ENCODE measurements around the gene MYOT.

DNA sequence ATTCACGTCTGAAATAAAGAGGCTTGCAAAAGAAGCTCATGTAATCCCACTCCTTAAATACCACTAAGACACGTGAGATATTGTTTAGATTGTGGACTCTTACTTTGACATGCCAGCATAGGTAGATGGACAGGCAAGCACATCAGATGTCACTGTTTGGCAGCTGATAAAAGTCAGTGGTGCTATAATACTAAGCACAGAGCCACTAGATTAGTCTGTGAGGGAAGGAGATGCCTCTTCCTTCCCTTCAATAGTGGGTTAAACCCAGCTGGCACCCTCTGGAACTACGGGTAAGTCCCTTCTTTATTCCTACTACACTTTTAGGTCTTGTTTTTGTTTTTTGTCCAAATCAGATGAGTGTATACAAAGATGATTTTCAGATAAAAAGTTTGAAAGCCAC, at the start of gene MYOT:
- no peak for TF ChIP-seq EP300 (IDR thresholded peaks at IDR 0.05)
- TF ChIP-seq POLR2A (IDR thresholded peaks at IDR 0.05): no peak
- TF ChIP-seq, protein P1, sequence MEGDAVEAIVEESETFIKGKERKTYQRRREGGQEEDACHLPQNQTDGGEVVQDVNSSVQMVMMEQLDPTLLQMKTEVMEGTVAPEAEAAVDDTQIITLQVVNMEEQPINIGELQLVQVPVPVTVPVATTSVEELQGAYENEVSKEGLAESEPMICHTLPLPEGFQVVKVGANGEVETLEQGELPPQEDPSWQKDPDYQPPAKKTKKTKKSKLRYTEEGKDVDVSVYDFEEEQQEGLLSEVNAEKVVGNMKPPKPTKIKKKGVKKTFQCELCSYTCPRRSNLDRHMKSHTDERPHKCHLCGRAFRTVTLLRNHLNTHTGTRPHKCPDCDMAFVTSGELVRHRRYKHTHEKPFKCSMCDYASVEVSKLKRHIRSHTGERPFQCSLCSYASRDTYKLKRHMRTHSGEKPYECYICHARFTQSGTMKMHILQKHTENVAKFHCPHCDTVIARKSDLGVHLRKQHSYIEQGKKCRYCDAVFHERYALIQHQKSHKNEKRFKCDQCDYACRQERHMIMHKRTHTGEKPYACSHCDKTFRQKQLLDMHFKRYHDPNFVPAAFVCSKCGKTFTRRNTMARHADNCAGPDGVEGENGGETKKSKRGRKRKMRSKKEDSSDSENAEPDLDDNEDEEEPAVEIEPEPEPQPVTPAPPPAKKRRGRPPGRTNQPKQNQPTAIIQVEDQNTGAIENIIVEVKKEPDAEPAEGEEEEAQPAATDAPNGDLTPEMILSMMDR (IDR thresholded peaks at IDR 0.05): no peak

Data from ovary (tissue), 3 donors.